SK-N-SH (cell line): ENCODE results near the gene MEIG1. TPM values are rescaled to one million over a fixed set of nuclear protein-coding genes. Genes with fewer than 3 reads are reported as not detected.
"Not testable (repeated sequence)": the region's sequence is repeated elsewhere in the genome, so short reads cannot be mapped to it uniquely, and the experiment has no call there.

ENCODE experiments used
- CTCF ChIA-PET: fragments of 300-600, 350-600 bp; formaldehyde crosslinking; extraction: SDS; loops from one replicate; lab custom pipeline; 2021; lab: Yijun Ruan, JAX
- POLR2A ChIA-PET: fragments of 350-600 bp; sonication (Branson Sonifier 250); formaldehyde crosslinking; extraction: SDS; loops from one replicate; lab custom pipeline; 2020; ENCODE audit warnings: antibody characterized with exemption, inconsistent platforms; lab: Yijun Ruan, JAX
- DNase-seq: peaks from one replicate; pipeline ENCODE4 v3.0.0; 2012
- H2AFZ ChIP-seq: fragments of 200-600 bp; sonication (generic); 2 replicates; pipeline ENCODE4 v1.8.1; 2016; ENCODE audit warnings: antibody characterized with exemption, mild to moderate bottlenecking, low read depth
- H3F3A ChIP-seq: fragments of 200-600 bp; sonication (generic); replicated peaks from 2 replicates; pipeline ENCODE3; 2016; ENCODE audit warnings: antibody characterized with exemption, mild to moderate bottlenecking; ENCODE audit not compliant: insufficient read depth
- H3K27ac ChIP-seq, 2 experiments: fragments of 200-500 bp in 1 of 2; fragments of 200-600 bp in 1 of 2; sonication (Bioruptor generic) in 1 of 2; sonication (generic), shearing (Covaris generic) in 1 of 2; 2 replicates each; pipeline versions ENCODE4 v1.5.1 to v1.6.1; 2014 to 2016; ENCODE audit warnings: low read depth in 2 of 2, inconsistent platforms in 1 of 2, low read length in 1 of 2, mild to moderate bottlenecking in 1 of 2, mixed read lengths in 1 of 2
- H3K27me3 ChIP-seq: fragments of 200-600 bp; sonication (generic), shearing (Covaris generic); 2 replicates; pipeline ENCODE4 v1.6.1; 2016; ENCODE audit warnings: mixed run types; ENCODE audit not compliant: insufficient read depth
- H3K36me3 ChIP-seq, 2 experiments: fragments of 200-500 bp in 1 of 2; fragments of 200-600 bp in 1 of 2; sonication (Bioruptor generic) in 1 of 2; sonication (generic) in 1 of 2; replicated peaks in 1 of 2; 2 replicates each; pipeline versions ENCODE3 to v1.5.1; 2014 to 2016; ENCODE audit warnings: low read length in 1 of 2, mild to moderate bottlenecking in 1 of 2; ENCODE audit not compliant: insufficient read depth in 2 of 2, control insufficient read depth in 1 of 2
- H3K4me1 ChIP-seq, 2 experiments: fragments of 200-500 bp in 1 of 2; fragments of 200-600 bp in 1 of 2; sonication (Bioruptor generic) in 1 of 2; sonication (generic), shearing (Covaris generic) in 1 of 2; 2 replicates each; pipeline versions ENCODE4 v1.5.1 to v1.6.1; 2014 to 2016; ENCODE audit warnings: low read depth in 1 of 2, low read length in 1 of 2, mixed run types in 1 of 2; ENCODE audit not compliant: insufficient read depth in 2 of 2, control insufficient read depth in 1 of 2
- H3K4me2 ChIP-seq: fragments of 200-600 bp; sonication (generic), shearing (Covaris generic); 2 replicates; pipeline ENCODE4 v1.6.1; 2017; ENCODE audit warnings: mixed run types
- H3K4me3 ChIP-seq, 2 experiments: fragments of 200-500 bp in 1 of 2; fragments of 200-600 bp in 1 of 2; sonication (Bioruptor generic) in 1 of 2; sonication (generic), shearing (Covaris generic) in 1 of 2; 2 replicates each; pipeline versions ENCODE4 v1.5.1 to v1.8.1; 2014 to 2016; ENCODE audit warnings: low read depth in 2 of 2, inconsistent platforms in 1 of 2, low read length in 1 of 2, mild to moderate bottlenecking in 1 of 2, mixed read lengths in 1 of 2, moderate library complexity in 1 of 2
- H3K79me2 ChIP-seq: fragments of 200-600 bp; sonication (generic); 2 replicates; pipeline ENCODE4 v1.8.1; 2017; ENCODE audit warnings: mild to moderate bottlenecking; ENCODE audit not compliant: insufficient read depth
- H3K9ac ChIP-seq: fragments of 200-600 bp; sonication (generic); 2 replicates; pipeline ENCODE4 v1.6.1; 2017; ENCODE audit warnings: mixed run types
- H3K9me2 ChIP-seq: fragments of 200-600 bp; sonication (generic); 2 replicates; pipeline ENCODE4 v1.6.1; 2017; ENCODE audit warnings: mixed run types
- H3K9me3 ChIP-seq: fragments of 200-600 bp; sonication (generic); 2 replicates; pipeline ENCODE4 v1.6.1; 2017; ENCODE audit warnings: mixed run types, mild to moderate bottlenecking, moderate library complexity
- H4K20me1 ChIP-seq: fragments of 200-600 bp; sonication (generic); 2 replicates; pipeline ENCODE4 v1.6.1; 2017; ENCODE audit warnings: mild to moderate bottlenecking, mixed run types; ENCODE audit not compliant: insufficient read depth
- ELF1 ChIP-seq: IDR thresholded peaks from 2 replicates; pipeline ENCODE4 v1.4.0; 2012
- JUND ChIP-seq: IDR thresholded peaks from 2 replicates; pipeline ENCODE4 v1.4.0; 2012
- RAD21 ChIP-seq: IDR thresholded peaks from 2 replicates; pipeline ENCODE4 v1.6.1; 2012; ENCODE audit warnings: mild to moderate bottlenecking, low read length
- TAF1 ChIP-seq: IDR thresholded peaks from 2 replicates; pipeline ENCODE4 v1.6.1; 2012; ENCODE audit warnings: low read depth, mild to moderate bottlenecking, low read length, moderate library complexity, borderline replicate concordance
- TCF12 ChIP-seq: IDR thresholded peaks from 2 replicates; pipeline ENCODE4 v1.4.0; 2012
- WGBS: methylation state at CpG from one replicate; pipeline ENCODE4 v1.1.6; 2017; ENCODE audit warnings: low lambda C conversion rate; 5-methylcytosine and 5-hydroxymethylcytosine counted together
- polyA plus RNA-seq, 3 experiments: library from polyadenylated mRNA; depleted of rRNA; stranded (reverse); fragments of >200 nt; gene quantifications; 2 replicates each; pipeline ENCODE4 v1.2.3, GENCODE V29; 2012
- TF ChIP-seq, protein P1 (sequence below): IDR thresholded peaks from 2 replicates; pipeline ENCODE4 v1.4.0; 2012; ENCODE audit warnings: low read depth, borderline replicate concordance
- TF ChIP-seq, protein P2 (sequence below): IDR thresholded peaks from 2 replicates; pipeline ENCODE4 v1.6.1; 2012; ENCODE audit warnings: mild to moderate bottlenecking, low read depth, low read length, moderate library complexity
- TF ChIP-seq, protein P3 (sequence below): IDR thresholded peaks from 2 replicates; pipeline ENCODE4 v1.4.0; 2012; ENCODE audit warnings: low read depth, borderline replicate concordance
- TF ChIP-seq, protein P4 (sequence below): IDR thresholded peaks from 2 replicates; pipeline ENCODE4 v1.4.0; 2012; ENCODE audit warnings: low read depth
- TF ChIP-seq, protein P5 (sequence below): fragments of 150-350 bp; IDR thresholded peaks from 2 replicates; pipeline ENCODE4 v1.6.1; 2016; ENCODE audit warnings: mild to moderate bottlenecking, low read depth, low read length

The MEIG1 gene
- polyA plus RNA-seq, 1 of the 3 experiments (the other 2 are of a cell fraction), result 0.43 TPM

DNA sequence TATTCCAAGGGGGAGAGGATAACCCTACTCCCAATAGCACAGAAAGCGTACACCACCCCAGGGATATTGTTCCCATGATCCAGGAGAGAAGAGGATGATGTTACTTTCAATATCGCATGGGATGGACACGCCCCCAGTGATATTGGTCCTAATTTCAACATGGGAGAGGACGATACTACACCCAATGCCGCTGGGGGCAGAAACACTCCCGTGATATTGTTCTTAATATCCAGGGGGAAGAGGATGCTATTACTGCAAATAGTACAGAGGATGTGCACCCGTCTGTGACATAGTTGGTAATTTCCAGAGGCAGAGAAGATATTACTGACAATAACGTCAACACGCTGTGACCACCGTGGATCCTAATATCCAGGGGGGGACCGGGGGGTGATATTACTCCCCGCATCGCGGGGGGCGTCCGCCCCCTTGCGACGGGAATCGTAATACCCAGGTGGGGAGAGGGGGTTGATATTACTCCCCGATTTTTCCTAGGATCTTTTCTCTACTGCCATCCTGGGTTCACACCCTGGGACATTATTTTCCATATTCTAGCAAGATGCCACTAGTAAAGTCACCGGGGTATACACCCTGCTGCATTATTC lies 16.6 kb downstream of the MEIG1 start (continued):
- TF ChIP-seq, protein P1, sequence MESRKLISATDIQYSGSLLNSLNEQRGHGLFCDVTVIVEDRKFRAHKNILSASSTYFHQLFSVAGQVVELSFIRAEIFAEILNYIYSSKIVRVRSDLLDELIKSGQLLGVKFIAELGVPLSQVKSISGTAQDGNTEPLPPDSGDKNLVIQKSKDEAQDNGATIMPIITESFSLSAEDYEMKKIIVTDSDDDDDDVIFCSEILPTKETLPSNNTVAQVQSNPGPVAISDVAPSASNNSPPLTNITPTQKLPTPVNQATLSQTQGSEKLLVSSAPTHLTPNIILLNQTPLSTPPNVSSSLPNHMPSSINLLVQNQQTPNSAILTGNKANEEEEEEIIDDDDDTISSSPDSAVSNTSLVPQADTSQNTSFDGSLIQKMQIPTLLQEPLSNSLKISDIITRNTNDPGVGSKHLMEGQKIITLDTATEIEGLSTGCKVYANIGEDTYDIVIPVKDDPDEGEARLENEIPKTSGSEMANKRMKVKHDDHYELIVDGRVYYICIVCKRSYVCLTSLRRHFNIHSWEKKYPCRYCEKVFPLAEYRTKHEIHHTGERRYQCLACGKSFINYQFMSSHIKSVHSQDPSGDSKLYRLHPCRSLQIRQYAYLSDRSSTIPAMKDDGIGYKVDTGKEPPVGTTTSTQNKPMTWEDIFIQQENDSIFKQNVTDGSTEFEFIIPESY, result no peak
- TF ChIP-seq, protein P2, sequence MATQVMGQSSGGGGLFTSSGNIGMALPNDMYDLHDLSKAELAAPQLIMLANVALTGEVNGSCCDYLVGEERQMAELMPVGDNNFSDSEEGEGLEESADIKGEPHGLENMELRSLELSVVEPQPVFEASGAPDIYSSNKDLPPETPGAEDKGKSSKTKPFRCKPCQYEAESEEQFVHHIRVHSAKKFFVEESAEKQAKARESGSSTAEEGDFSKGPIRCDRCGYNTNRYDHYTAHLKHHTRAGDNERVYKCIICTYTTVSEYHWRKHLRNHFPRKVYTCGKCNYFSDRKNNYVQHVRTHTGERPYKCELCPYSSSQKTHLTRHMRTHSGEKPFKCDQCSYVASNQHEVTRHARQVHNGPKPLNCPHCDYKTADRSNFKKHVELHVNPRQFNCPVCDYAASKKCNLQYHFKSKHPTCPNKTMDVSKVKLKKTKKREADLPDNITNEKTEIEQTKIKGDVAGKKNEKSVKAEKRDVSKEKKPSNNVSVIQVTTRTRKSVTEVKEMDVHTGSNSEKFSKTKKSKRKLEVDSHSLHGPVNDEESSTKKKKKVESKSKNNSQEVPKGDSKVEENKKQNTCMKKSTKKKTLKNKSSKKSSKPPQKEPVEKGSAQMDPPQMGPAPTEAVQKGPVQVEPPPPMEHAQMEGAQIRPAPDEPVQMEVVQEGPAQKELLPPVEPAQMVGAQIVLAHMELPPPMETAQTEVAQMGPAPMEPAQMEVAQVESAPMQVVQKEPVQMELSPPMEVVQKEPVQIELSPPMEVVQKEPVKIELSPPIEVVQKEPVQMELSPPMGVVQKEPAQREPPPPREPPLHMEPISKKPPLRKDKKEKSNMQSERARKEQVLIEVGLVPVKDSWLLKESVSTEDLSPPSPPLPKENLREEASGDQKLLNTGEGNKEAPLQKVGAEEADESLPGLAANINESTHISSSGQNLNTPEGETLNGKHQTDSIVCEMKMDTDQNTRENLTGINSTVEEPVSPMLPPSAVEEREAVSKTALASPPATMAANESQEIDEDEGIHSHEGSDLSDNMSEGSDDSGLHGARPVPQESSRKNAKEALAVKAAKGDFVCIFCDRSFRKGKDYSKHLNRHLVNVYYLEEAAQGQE, result no peak
- peak; percentile 50 for TF ChIP-seq RAD21
- TF ChIP-seq, protein P3, sequence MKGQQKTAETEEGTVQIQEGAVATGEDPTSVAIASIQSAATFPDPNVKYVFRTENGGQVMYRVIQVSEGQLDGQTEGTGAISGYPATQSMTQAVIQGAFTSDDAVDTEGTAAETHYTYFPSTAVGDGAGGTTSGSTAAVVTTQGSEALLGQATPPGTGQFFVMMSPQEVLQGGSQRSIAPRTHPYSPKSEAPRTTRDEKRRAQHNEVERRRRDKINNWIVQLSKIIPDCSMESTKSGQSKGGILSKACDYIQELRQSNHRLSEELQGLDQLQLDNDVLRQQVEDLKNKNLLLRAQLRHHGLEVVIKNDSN, result no peak
- no peak for TF ChIP-seq JUND
- no peak for TF ChIP-seq TAF1
- no peak for TF ChIP-seq TCF12

DNA sequence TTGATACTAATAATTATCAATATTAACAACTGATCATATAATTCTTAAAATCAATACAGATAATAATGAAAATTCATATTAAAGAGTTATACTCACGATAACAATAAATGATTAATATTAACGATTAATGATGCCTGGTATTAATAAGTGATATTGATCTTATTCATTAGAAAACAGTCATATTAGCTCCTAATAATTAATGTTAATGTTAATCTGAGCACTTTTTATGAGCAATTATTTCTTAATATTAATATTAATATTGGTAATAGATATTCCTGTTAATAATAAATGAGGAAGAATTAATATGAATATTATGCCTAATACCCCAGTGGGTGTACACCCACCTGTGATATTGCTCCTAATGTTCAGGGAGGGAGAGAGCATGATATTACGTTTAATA lies 23.6 kb downstream of the MEIG1 start:
- Histone ChIP-seq H3K9me3 (no peaks in the 10 kb centered on the region), H3K27me3 (no peaks in the 10 kb centered on the region), H3K9me2 (no peaks in the 10 kb centered on the region), H3K36me3 (no peaks in the 10 kb centered on the region), H3K4me3 (no peak overlapping the region)
- DNase-seq, result no peak
- no peak for TF ChIP-seq ELF1
- TF ChIP-seq, protein P4, sequence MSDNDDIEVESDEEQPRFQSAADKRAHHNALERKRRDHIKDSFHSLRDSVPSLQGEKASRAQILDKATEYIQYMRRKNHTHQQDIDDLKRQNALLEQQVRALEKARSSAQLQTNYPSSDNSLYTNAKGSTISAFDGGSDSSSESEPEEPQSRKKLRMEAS, result no peak
- TF ChIP-seq, protein P5, sequence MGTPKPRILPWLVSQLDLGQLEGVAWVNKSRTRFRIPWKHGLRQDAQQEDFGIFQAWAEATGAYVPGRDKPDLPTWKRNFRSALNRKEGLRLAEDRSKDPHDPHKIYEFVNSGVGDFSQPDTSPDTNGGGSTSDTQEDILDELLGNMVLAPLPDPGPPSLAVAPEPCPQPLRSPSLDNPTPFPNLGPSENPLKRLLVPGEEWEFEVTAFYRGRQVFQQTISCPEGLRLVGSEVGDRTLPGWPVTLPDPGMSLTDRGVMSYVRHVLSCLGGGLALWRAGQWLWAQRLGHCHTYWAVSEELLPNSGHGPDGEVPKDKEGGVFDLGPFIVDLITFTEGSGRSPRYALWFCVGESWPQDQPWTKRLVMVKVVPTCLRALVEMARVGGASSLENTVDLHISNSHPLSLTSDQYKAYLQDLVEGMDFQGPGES, result no peak
- TF ChIP-seq, all 33 proteins: peak for 0
- Histone ChIP-seq H2AFZ (no peak overlapping the region), H4K20me1 (no peaks in the 10 kb centered on the region), H3K4me2 (no peak overlapping the region), H3F3A (no peaks in the 10 kb centered on the region), H3K79me2 (no peaks in the 10 kb centered on the region), H3K9ac (no peak overlapping the region), H3K4me1 (no peaks in the 10 kb centered on the region), H3K27ac (no peak overlapping the region)
- WGBS, result 77% methylated on average over 3 of the region's 3 CpGs
- ChIA-PET POLR2A (no interaction called here), CTCF (interaction anchor here (2.8 kb wide), 1 partner anchor 11 kb away, joined by 8 read pairs; no protein-coding TSS in a partner anchor)

DNA sequence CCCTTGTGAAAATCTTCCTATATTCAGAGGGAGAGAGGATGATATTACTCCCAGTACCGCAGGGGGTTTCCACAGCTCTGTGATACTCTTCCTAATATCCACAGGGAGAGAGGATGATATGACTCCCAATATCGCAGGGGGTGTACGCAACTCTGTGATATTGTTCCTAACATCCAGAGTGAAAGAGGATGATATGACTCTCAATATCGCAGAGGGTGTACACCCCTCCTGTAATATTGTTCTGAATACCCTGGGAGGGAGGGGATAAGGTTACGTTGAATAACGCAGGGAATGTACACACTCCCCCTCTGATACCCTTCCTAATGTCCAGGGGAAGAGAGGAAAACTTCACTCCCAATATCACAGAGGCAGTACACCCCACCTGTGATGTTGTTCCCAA lies 30.4 kb downstream of the MEIG1 start:
- H3K4me2 ChIP-seq, H3K36me3 ChIP-seq, H3K27ac ChIP-seq, H3K9me2 ChIP-seq, H2AFZ ChIP-seq, H3K4me1 ChIP-seq, POLR2A ChIA-PET, CTCF ChIA-PET, H3K4me3 ChIP-seq, H3K9me3 ChIP-seq, H3K79me2 ChIP-seq, H3F3A ChIP-seq, DNase-seq, H3K9ac ChIP-seq, H4K20me1 ChIP-seq, H3K27me3 ChIP-seq: not testable (repeated sequence)
- 60% methylated on average over 6 of the region's 6 CpGs for WGBS

DNA sequence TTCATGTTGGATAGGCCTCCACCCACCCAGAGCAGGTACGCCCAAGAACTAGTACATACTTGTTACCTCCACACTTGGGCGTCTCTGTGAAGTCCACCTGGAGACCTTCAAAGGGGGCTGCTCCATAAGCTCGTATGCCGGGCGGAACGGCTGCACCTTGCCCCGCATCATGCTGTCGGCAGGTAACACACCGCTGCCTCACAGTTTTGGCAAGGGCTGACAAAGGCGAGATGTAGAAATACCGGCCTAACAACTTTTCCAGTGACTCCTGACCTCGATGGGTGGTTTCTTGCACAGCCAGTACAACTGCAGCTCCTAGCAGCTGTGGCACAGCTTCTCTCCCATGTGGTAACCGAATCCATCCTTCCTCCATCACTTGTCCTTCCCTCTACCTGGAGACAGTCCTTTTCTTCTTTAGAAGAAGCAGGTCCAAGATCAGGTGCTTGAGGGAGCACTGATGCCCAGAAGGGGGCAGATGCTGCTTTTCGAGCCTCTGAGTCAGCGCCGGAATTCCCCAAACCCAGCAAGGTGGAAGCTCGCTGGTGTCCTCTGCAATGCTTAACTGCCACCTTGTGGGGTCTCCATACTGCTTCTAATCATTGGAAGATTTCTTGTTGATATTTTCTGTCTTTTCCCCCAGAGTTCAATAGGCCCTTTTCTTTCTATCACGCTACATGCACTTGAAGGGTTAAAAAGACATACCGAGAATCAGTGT lies 32.0 kb downstream of the MEIG1 start:
- H3K9ac ChIP-seq, H3K4me2 ChIP-seq, H3K27me3 ChIP-seq, H3K79me2 ChIP-seq, H3K4me1 ChIP-seq, H3K4me3 ChIP-seq, POLR2A ChIA-PET, CTCF ChIA-PET, H2AFZ ChIP-seq, H3K9me3 ChIP-seq, H3K27ac ChIP-seq, DNase-seq, H3K9me2 ChIP-seq, H3F3A ChIP-seq, H4K20me1 ChIP-seq, H3K36me3 ChIP-seq: not testable (repeated sequence)
- WGBS, result 44% methylated on average over 9 of the region's 19 CpGs
